ENCODE results near the gene GRHL1.

DNA sequence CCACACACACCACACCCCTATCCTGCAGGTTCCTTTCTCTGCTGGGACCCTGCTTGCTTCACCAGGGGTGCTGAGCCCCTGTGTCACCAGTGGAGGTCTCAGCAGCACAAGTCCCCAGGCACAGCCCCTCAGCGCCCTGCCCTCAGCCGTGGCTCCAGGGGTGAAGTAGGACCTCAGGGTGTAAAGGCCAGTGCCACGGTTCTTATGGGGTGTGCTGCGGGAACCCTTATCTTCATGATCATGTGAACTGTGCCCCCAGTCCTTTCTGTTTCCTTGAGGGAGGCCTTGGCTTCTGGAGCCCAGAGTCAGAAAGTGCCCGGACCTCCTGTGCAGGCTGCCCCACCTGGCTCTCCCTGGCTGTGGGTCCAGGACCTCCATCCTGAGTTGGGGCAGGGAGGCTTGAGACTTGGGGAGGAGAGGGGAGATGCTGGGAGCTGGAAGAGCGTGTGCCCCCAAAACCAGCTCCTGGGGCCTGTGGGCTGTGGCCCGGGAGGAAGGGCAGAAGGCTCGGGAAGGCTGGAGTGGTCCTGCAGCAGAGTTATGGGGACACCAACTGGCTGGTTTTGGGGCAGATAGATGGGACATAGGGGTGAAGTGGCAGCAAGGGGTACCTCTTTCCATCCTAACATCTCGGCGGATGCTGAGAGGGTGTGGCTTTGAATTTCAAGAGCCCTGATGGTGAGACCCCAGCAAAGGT is 71.6 kb downstream of the GRHL1 start:
- no peak for TF ChIP-seq EZH2 (IDR thresholded peaks at IDR 0.05; ENCODE audit: borderline replicate concordance, low read length)
- TF ChIP-seq, protein P1, sequence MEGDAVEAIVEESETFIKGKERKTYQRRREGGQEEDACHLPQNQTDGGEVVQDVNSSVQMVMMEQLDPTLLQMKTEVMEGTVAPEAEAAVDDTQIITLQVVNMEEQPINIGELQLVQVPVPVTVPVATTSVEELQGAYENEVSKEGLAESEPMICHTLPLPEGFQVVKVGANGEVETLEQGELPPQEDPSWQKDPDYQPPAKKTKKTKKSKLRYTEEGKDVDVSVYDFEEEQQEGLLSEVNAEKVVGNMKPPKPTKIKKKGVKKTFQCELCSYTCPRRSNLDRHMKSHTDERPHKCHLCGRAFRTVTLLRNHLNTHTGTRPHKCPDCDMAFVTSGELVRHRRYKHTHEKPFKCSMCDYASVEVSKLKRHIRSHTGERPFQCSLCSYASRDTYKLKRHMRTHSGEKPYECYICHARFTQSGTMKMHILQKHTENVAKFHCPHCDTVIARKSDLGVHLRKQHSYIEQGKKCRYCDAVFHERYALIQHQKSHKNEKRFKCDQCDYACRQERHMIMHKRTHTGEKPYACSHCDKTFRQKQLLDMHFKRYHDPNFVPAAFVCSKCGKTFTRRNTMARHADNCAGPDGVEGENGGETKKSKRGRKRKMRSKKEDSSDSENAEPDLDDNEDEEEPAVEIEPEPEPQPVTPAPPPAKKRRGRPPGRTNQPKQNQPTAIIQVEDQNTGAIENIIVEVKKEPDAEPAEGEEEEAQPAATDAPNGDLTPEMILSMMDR (conservative IDR thresholded peaks at IDR 0.05 in 1 of 2, IDR thresholded peaks at IDR 0.05 in 1 of 2; ENCODE audit: extremely low read depth in 1 of 2, insufficient read depth in 1 of 2, low read depth in 1 of 2, low read length in 2 of 2), result no peak

Data from mammary epithelial cell (primary cell).